HG03196 (cell line): ENCODE measurements around the gene PIK3IP1.

Experiments used
- ATAC-seq: cut with Tn5 transposase; IDR thresholded peaks from one replicate; pipeline ENCODE4 v1.9.1; 2021; ENCODE audit not compliant: unreplicated experiment

The PIK3IP1 gene

DNA sequence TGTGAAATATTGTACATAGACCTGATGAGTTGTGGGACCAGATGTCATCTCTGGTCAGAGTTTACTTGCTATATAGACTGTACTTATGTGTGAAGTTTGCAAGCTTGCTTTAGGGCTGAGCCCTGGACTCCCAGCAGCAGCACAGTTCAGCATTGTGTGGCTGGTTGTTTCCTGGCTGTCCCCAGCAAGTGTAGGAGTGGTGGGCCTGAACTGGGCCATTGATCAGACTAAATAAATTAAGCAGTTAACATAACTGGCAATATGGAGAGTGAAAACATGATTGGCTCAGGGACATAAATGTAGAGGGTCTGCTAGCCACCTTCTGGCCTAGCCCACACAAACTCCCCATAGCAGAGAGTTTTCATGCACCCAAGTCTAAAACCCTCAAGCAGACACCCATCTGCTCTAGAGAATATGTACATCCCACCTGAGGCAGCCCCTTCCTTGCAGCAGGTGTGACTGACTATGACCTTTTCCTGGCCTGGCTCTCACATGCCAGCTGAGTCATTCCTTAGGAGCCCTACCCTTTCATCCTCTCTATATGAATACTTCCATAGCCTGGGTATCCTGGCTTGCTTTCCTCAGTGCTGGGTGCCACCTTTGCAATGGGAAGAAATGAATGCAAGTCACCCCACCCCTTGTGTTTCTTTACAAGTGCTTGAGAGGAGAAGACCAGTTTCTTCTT, 12.3 kb downstream of the PIK3IP1 start:
- ATAC-seq: no peak

DNA sequence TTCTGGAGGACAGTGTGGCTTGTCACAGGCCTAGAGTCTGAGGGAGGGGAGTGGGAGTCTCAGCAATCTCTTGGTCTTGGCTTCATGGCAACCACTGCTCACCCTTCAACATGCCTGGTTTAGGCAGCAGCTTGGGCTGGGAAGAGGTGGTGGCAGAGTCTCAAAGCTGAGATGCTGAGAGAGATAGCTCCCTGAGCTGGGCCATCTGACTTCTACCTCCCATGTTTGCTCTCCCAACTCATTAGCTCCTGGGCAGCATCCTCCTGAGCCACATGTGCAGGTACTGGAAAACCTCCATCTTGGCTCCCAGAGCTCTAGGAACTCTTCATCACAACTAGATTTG, 13.0 kb downstream of the PIK3IP1 start:
- no peak for ATAC-seq

DNA sequence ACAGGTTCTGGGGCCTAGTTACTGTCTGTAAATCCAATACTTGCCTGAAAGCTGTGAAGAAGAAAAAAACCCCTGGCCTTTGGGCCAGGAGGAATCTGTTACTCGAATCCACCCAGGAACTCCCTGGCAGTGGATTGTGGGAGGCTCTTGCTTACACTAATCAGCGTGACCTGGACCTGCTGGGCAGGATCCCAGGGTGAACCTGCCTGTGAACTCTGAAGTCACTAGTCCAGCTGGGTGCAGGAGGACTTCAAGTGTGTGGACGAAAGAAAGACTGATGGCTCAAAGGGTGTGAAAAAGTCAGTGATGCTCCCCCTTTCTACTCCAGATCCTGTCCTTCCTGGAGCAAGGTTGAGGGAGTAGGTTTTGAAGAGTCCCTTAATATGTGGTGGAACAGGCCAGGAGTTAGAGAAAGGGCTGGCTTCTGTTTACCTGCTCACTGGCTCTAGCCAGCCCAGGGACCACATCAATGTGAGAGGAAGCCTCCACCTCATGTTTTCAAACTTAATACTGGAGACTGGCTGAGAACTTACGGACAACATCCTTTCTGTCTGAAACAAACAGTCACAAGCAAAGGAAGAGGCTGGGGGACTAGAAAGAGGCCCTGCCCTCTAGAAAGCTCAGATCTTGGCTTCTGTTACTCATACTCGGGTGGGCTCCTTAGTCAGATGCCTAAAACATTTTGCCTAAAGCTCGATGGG, 13.5 kb downstream of the PIK3IP1 start:
- ATAC-seq: no peak

DNA sequence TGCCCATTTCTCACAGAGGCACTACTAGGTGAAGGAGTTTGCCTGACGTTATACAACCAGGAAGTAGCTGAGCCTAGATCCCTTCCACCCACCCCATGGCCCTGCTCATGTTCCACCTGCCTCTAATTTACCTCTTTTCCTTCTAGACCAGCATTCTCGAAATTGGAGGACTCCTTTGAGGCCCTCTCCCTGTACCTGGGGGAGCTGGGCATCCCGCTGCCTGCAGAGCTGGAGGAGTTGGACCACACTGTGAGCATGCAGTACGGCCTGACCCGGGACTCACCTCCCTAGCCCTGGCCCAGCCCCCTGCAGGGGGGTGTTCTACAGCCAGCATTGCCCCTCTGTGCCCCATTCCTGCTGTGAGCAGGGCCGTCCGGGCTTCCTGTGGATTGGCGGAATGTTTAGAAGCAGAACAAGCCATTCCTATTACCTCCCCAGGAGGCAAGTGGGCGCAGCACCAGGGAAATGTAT, 14.1 kb downstream of the PIK3IP1 start:
- no peak for ATAC-seq

DNA sequence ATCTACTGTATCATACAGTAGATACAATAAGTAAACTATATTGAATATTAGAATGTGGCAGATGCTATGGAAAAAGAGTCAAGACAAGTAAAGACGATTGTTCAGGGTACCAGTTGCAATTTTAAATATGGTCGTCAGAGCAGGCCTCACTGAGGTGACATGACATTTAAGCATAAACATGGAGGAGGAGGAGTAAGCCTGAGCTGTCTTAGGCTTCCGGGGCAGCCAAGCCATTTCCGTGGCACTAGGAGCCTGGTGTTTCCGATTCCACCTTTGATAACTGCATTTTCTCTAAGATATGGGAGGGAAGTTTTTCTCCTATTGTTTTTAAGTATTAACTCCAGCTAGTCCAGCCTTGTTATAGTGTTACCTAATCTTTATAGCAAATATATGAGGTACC, 14.5 kb downstream of the PIK3IP1 start:
- ATAC-seq: no peak

DNA sequence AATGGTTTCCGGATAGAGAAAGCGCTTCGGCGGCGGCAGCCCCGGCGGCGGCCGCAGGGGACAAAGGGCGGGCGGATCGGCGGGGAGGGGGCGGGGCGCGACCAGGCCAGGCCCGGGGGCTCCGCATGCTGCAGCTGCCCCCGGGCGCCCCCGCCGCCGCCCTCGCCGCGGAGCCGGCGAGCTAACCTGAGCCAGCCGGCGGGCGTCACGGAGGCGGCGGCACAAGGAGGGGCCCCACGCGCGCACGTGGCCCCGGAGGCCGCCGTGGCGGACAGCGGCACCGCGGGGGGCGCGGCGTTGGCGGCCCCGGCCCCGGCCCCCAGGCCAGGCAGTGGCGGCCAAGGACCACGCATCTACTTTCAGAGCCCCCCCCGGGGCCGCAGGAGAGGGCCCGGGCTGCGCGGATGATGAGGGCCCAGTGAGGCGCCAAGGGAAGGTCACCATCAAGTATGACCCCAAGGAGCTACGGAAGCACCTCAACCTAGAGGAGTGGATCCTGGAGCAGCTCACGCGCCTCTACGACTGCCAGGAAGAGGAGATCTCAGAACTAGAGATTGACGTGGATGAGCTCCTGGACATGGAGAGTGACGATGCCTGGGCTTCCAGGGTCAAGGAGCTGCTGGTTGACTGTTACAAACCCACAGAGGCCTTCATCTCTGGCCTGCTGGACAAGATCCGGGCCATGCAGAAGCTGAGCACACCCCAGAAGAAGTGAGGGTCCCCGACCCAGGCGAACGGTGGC, 15.7 kb downstream of the PIK3IP1 start:
- ATAC-seq: no peak

DNA sequence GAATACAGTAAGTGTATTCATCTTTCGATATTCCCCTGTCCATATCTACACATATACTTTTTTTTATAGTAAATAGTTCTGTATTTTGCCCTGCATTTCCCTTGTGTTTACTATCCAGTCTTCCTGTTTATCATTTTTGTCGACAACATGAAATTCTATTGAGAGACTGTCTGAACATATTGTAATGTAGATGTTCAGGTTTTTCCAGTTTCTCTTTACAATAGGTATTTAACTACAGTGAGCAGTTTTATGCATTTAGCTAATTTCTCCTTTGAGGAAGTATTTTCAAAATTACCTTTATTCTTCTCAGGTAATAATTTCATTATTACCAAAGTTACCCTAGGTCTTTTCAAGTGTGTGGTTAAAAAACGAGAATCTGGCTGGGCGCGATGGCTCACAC, 16.7 kb downstream of the PIK3IP1 start:
- no peak for ATAC-seq

DNA sequence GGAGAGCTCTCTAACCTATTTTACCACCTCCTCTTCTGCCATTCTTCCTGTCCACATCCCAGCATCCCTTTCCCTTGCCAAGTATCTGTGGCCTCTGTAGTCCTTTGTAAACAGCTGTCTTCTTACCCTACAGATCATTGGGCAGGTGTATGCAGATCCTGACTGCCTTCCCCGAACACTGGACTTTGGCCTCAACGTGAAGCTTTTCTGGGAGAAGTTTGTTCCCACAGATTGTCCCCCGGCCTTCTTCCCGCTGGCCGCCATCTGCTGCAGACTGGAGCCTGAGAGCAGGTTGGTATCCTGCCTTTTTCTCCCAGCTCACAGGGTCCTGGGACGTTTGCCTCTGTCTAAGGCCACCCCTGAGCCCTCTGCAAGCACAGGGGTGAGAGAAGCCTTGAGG, 17.3 kb downstream of the PIK3IP1 start:
- no peak for ATAC-seq

DNA sequence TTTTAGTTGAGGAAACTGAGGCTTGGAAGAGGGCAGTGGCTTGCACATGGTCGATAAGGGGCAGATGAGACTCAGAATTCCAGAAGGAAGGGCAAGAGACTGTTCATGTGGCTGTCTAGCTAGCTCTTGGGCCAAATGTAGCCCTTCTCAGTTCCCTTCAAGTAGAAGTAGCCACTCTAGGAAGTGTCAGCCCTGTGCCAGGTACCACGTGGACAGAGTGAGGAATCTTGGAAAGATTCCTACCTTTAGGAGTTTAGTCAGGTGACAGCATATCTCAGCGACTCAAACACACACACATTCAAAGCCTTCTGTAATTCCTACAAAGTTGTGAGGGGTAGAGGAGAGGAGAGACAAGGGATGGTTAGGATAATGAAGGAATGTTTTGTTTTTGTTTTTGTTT, 18.3 kb downstream of the PIK3IP1 start:
- ATAC-seq: no peak

DNA sequence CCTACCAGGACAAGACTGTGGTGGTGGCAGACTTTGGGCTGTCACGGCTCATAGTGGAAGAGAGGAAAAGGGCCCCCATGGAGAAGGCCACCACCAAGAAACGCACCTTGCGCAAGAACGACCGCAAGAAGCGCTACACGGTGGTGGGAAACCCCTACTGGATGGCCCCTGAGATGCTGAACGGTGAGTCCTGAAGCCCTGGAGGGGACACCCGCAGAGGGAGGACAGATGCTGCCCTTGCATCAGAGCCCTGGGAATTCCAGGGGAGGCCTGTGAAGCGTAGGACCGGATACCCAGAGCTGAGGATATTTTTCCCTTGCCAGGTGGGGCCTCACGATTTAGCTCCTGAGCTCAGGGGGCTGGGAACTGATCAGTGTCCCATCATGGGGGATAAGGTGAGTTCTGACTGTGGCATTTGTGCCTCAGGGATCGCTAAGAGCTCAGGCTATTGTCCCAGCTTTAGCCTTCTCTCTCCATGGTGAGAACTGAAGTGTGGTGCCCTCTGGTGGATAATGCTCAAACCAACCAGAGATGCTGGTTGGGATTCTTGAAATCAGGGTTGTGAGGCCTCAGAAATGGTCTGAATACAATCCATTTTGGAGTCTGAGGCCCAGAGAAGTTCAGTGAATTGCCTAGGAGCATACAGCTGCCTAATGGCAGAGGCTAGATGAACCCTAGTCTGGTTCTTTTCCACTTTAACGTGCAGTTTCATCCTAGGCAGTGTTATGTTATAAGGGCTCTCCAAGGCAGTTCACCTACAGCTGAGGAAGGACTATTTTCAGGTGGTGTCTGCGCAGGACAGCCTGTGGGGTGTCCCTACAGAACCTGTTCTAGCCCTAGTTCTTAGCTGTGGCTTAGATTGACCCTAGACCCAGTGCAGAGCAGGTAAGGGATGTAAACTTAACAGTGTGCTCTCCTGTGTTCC, 19.5 kb downstream of the PIK3IP1 start:
- ATAC-seq: no peak

DNA sequence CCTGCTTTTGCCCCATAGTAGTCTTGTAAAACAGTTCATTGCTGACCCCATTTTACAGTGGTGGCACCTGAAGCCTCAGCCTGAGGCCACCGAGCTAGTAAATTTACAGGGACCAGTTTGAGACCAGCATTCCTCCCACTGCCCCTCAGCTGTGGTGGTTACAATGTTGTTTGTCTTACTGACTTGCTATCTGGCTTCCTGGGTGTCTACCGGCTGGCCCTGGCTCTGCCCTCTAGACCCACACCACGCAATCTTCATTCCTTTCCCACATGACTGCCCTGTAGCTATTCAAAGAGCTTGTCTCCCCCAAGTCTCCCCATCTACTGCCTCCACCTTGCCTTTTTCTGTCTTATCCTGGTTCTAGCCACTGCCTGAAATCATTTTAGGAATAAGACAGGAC, 20.8 kb downstream of the PIK3IP1 start:
- ATAC-seq: no peak

DNA sequence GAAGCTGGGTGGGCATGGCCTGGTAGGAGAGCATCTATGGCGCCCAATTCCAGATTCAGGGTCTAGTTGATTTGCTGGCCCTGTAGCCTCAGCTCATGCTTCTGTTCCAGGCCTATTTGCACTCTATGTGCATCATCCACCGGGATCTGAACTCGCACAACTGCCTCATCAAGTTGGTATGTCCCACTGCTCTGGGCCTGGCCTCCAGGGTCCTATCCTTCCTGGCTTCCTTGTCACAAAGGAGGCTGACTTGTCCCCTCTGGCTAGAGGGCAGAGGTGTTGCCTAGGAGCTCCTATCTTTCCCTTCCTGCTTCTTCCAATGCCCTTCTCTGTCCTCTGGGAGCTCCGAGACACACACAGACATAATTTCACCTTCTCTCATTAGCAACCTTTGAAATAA, 21.3 kb downstream of the PIK3IP1 start:
- ATAC-seq: no peak

DNA sequence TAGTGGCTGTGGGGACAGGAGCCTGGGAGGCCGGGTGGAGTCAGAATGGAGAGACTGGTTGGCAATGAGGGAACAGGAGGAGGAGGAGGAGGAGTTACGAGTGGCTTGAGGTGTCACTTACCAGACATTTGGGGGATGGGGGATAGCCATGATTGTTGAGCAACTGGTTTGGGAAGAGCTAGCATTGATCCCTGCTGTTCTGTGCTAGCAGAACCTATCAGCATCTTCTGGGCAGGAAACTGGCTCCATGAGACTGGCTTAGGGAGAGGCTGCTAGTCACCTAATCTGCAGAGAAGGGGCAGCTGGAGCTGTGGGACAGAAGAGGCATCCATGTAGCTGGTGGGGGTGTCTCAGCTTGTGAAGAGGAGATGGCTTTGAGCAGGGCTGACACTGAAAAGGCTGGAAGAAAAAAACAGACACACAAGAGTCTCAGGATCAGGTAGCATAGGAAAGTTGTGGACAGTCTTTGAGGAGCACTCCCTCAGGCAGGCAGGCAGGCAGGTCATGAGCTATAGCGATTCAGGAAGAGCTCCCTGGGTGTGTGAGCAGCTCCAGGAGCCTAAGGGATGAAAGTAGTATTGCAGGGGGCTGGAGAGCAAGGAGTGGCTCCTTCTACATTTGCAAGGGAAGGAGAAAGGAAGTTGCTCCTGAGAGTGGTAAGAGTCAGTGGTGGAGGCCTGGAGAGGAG, 22.3 kb downstream of the PIK3IP1 start:
- ATAC-seq: no peak

DNA sequence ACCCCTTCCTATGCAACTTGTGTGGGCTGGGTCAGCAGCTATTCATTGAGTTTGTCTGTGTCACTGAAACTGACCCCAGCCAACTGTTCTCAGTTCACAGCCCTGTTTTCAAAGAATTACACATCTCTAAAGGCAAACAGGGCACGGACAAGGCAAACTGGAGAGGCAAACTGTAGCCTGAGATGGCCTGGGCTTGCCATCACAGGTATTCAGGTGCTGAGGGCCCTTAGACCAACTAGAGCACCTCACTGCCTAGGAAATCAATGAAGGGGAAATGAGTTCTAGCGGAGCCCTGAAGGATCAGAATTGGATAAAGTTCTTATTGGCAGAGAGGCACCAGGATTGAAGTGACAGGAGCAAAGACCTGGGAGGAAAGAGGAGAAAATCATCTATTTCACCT, 24.0 kb downstream of the PIK3IP1 start:
- no peak for ATAC-seq

DNA sequence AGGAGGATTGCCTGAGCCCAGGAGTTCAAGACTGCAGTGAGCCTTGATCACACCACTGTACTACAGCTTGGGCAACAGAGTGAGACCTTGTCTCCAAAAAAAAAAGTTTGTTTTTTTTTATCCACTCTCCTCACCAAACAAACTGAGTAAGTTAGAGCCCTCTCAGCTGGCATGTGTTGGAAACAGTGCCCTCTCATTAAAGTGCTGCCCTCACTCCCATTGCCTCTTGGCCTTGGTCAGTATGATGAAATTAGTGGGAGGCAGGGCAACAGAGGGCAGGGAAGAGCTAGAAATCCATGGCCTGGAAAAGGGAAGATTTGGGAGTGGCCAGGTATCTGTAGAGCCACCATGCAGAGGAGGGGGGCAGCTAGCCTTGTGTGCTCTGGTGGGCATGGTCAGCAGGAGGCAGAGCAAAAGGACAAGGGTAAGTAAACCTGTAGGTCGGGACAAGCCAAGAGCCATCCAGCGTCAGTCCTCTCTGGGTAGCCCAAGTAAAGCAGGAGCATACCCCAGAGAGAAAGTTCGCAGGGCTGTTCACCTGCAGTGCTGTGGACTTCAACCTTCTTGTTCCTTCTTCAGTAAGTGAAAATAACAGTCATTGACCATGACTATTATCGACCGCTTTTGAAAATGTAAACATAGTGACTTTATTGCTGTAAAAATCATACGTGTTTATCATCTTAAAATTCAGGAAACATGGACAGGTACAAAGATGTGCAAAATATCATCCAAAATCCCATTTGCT, 28.2 kb downstream of the PIK3IP1 start:
- no peak for ATAC-seq

DNA sequence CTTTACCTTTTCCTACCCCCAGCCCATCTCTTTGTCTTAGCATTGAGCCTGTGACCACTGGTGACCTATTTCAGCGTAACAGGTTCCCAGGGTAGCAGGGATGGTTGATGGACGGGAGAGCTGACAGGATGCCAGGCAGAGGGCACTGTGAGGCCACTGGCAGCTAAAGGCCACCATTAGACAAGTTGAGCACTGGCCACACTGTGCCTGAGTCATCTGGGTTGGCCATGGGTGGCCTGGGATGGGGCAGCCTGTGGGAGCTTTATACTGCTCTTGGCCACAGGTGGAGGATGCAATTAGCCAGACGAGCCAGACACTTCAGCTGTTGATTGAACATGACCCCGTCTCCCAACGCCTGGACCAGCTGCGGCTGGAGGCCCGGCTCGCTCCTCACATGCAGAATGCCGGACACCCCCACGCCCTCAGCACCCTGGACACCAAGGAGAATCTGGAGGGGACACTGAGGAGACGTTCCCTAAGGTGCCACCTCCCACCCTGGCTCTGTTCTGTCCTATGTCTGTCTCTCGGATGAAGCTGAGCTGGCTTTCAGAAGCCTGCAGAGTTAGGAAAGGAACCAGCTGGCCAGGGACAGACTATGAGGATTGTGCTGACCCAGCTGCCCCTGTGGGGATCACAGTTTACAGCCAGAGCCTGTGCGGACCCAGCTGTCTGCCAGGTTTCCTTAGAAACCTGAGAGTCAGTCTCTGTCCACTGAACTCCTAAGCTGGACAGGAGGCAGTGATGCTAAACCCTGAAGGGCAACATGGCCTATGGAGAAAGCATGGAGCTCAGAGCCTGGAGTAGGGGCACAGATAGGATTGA, 29.8 kb downstream of the PIK3IP1 start:
- no peak for ATAC-seq

DNA sequence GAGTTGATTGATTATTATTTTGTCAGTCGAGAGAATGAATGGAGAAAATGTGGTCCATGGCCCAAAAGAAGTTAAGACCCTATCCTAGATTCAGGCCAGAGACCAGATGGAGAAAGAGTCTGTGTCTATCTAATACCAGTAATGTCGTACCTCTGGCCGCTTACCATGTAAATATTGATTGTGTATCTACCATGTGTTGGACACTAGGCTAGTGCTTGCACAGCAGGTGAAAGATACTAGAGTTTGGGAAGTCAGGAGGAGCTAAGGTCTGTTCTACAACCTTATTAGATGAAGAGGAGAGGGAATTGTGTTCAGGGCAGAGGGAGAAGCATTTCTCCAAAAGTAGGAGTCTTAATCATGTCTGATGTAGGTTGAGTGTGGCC, 31.8 kb downstream of the PIK3IP1 start:
- ATAC-seq: no peak

DNA sequence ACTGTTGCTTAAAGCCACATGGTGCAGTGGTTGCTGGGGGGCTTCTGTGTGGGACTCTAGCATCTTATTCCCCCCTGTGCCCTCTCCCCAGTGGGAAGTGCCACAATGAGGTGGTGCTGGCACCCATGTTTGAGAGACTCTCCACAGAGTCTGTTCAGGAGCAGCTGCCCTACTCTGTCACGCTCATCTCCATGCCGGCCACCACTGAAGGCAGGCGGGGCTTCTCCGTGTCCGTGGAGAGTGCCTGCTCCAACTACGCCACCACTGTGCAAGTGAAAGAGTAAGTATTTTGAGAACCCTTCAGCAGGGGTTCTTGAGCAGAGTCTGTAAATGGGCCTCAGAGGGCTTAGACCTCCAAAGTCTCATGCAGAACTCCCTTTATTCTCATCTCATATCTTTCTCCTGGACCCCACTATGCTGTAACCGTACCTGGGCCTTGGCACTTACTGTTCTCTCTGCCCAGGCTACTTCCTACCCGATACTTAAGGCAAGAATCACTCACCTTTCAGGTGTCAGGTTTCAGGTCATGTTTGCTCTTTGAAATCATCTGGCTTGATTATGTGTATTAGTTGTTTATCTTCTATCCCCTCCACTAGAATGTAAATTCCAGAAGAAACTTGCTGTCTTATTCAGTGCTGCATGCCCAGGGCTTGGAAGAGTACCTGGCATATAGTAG, 32.4 kb downstream of the PIK3IP1 start:
- no peak for ATAC-seq
